ENCODE measurements around the gene C10orf143.
"Not testable (repeated sequence)": the region's sequence is repeated elsewhere in the genome, so short reads cannot be mapped to it uniquely, and the experiment has no call there.

The C10orf143 gene

DNA sequence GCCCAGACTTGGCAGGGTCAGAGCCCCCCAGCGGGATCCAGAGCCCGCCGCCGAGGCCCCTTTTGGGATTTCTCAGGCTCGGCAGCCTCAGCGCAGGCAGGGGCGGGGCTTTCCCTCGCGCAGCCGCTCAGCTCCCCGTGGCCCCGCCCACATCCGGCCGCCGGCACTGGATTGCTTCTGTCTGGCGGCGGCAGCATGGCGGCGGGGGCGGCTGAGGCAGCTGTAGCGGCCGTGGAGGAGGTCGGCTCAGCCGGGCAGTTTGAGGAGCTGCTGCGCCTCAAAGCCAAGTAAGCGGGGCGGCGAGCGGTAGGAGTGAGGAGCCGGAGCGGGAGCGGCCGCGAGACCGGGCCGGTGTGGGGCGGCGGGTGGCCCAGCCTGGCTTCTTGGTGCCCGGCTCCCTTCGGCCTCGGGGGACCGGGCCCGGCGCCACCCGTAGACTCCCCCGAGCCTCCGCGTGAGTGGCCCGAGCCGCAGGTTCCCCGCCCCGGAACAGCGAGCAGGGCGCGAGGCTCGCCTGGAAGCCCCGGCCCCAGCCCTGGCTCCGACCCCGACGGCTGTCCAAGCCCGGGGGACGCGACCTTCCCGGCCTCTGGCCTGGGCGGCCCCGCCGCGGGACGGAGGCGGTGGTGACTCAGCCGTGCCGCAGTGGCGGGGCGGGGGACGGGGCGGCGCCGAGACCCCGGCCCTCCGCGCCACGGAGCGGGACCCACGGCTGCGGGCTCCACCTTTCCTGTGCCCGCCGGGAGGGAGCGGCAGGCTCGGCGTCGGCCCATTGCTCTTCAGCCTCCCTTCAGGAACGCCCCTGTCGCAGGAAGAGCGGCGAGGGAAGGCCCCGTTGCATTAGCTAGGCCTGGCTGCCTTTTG, 25.8 kb upstream of the C10orf143 start, which contains the start of gene GLRX3:
Gene GLRX3, plus strand, starts transcription at position 166 of the 864 bp plus-strand sequence. Its CDS starts 30 bp downstream, at position 196.
- Histone ChIP-seq H3K4me3 (ENCODE audit: low read length) (peak within 1 kb of the TSS; percentile 91), H3K4me1 (ENCODE audit: control insufficient read depth, insufficient read depth, low read length) (peaks cover 35% of the 10 kb centered on the region), H3K9me3 (ENCODE audit: control insufficient read depth, low read length) (no peaks in the 10 kb centered on the region), H3K36me3 (ENCODE audit: control insufficient read depth, insufficient read depth, low read length, severe bottlenecking) (no peaks in the 10 kb centered on the region), H3K27me3 (replicated peaks; ENCODE audit: control insufficient read depth, insufficient read depth, low read length) (no peaks in the 10 kb centered on the region), H3K9ac (ENCODE audit: low read length) (peak within 1 kb of the TSS; percentile 97)
- DNase-seq (ENCODE audit: low read depth) = peak; percentile 96

DNA sequence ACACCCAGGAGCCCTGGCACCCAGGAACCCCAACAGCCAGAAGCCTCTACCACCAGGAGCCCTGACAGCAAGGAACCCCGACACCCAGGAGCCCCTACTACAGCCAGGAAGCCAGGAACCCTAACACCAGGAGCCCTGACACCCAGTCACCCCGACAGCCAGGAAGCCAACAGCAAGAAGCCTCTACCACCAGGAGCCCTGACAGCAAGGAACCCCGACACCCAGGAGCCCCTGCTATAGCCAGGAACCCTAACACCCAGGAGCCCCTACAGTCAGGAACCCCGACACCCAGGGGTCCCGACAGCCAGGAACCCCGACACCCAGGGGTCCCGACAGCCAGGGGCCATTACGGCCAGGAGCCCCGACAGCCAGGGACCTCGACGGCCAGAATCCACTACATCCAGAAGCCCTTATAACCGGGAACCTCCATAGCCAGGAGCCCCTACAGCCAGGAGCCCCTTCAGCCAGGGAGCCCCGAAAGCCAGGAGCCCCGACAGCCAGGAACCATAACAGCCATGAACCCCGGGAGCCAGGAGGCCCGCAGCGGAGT, 25.1 kb upstream of the C10orf143 start:
- Histone ChIP-seq H3K9me3 (ENCODE audit: control insufficient read depth, low read length) (no peaks in the 10 kb centered on the region), H3K4me1 (ENCODE audit: control insufficient read depth, insufficient read depth, low read length) (peaks cover 32% of the 10 kb centered on the region), H3K9ac (ENCODE audit: low read length) (peak overlapping the region; percentile 97), H3K36me3 (ENCODE audit: control insufficient read depth, insufficient read depth, low read length, severe bottlenecking) (no peaks in the 10 kb centered on the region), H3K4me3 (ENCODE audit: low read length) (peak overlapping the region; percentile 91), H3K27me3 (replicated peaks; ENCODE audit: control insufficient read depth, insufficient read depth, low read length) (no peaks in the 10 kb centered on the region)
- DNase-seq (ENCODE audit: low read depth) = no peak

DNA sequence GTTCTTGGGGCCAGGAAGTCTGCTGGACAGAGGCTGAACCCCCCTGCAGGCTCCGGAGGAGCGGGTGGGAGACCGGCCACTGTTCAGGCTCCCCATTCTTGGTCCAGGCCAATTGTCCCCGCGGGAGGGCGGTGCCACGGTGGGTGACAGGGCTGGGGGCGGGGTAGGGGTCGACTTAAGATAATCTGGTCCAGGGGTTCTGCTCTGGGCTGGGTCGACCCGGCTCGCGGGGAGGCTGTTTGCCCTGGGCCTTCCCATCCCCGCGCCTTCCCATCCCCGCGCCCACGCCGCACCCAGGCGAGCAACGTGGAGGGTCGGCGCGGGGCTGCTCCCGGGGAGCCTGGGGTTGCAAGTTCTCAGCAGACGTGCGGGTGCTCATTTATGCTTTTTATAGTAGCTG, 18.3 kb upstream of the C10orf143 start:
- Histone ChIP-seq H3K4me1 (ENCODE audit: control insufficient read depth, insufficient read depth, low read length) (peaks cover 6% of the 10 kb centered on the region), H3K4me3 (ENCODE audit: low read length) (no peak overlapping the region), H3K27me3 (replicated peaks; ENCODE audit: control insufficient read depth, insufficient read depth, low read length) (no peaks in the 10 kb centered on the region), H3K9me3 (ENCODE audit: control insufficient read depth, low read length) (no peaks in the 10 kb centered on the region), H3K9ac (ENCODE audit: low read length) (no peak overlapping the region), H3K36me3 (ENCODE audit: control insufficient read depth, insufficient read depth, low read length, severe bottlenecking) (no peaks in the 10 kb centered on the region)
- DNase-seq (ENCODE audit: low read depth) = no peak

DNA sequence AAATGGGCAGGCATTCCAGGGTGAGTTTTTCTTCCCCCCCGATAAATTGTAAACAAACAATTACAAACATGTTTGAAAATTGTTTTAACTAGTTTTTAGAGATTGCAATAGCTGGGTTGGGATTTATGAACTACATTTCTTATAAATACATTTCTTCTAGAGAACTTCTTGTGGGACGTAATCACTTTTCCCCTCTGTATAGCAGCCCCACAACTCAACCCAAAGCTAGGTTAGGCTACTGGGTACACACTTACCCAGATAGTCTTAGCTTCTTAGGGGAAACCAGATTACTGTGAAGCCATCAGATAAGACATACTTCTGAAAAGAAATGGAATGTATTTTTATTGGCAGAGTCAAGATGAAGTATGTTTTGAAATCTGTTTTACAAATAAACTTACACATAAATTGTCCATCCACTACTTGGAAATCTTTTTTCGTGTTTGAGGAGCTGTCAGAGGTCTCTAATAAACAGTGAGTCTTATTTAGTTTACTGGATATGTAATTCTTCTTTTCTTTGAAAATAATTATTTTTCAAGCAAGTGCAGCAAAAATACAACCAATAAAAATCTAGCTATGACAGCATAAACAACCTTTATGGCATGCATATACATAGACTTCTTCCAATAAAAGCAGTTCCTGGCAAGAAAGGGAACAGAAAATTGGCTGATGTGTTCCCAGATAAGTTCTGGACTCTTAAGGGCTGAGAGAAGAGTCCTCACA, 17.6 kb upstream of the C10orf143 start:
- Histone ChIP-seq H3K4me3 (ENCODE audit: low read length) (no peak overlapping the region), H3K9ac (ENCODE audit: low read length) (no peak overlapping the region), H3K4me1 (ENCODE audit: control insufficient read depth, insufficient read depth, low read length) (peaks cover 6% of the 10 kb centered on the region), H3K27me3 (replicated peaks; ENCODE audit: control insufficient read depth, insufficient read depth, low read length) (no peaks in the 10 kb centered on the region), H3K9me3 (ENCODE audit: control insufficient read depth, low read length) (no peaks in the 10 kb centered on the region), H3K36me3 (ENCODE audit: control insufficient read depth, insufficient read depth, low read length, severe bottlenecking) (no peaks in the 10 kb centered on the region)
- DNase-seq (ENCODE audit: low read depth) = peak; percentile 58

GRCh38 chr10:130127364-130128061, 16.9 kb upstream of the C10orf143 start:
- Histone ChIP-seq H3K4me3 (ENCODE audit: low read length) (no peak overlapping the region), H3K9ac (ENCODE audit: low read length) (no peak overlapping the region), H3K9me3 (ENCODE audit: control insufficient read depth, low read length) (no peaks in the 10 kb centered on the region), H3K27me3 (replicated peaks; ENCODE audit: control insufficient read depth, insufficient read depth, low read length) (no peaks in the 10 kb centered on the region), H3K36me3 (ENCODE audit: control insufficient read depth, insufficient read depth, low read length, severe bottlenecking) (no peaks in the 10 kb centered on the region), H3K4me1 (ENCODE audit: control insufficient read depth, insufficient read depth, low read length) (peaks cover 6% of the 10 kb centered on the region)
- peak; percentile 90 for DNase-seq (ENCODE audit: low read depth)

GRCh38 chr10:130121486-130122079, 11.0 kb upstream of the C10orf143 start:
- Histone ChIP-seq H3K4me1 (ENCODE audit: control insufficient read depth, insufficient read depth, low read length) (no peaks in the 10 kb centered on the region), H3K27me3 (replicated peaks; ENCODE audit: control insufficient read depth, insufficient read depth, low read length) (no peaks in the 10 kb centered on the region), H3K36me3 (ENCODE audit: control insufficient read depth, insufficient read depth, low read length, severe bottlenecking) (no peaks in the 10 kb centered on the region), H3K4me3 (ENCODE audit: low read length) (no peak overlapping the region), H3K9ac (ENCODE audit: low read length) (no peak overlapping the region), H3K9me3 (ENCODE audit: control insufficient read depth, low read length) (no peaks in the 10 kb centered on the region)
- no peak for DNase-seq (ENCODE audit: low read depth)

GRCh38 chr10:130117535-130117934, 6.9 kb upstream of the C10orf143 start:
- H3K27me3 ChIP-seq (replicated peaks; ENCODE audit: control insufficient read depth, insufficient read depth, low read length); H3K4me3 ChIP-seq (ENCODE audit: low read length); H3K4me1 ChIP-seq (ENCODE audit: control insufficient read depth, insufficient read depth, low read length); H3K9me3 ChIP-seq (ENCODE audit: control insufficient read depth, low read length); H3K9ac ChIP-seq (ENCODE audit: low read length); DNase-seq (ENCODE audit: low read depth); H3K36me3 ChIP-seq (ENCODE audit: control insufficient read depth, insufficient read depth, low read length, severe bottlenecking): not testable (repeated sequence)

DNA sequence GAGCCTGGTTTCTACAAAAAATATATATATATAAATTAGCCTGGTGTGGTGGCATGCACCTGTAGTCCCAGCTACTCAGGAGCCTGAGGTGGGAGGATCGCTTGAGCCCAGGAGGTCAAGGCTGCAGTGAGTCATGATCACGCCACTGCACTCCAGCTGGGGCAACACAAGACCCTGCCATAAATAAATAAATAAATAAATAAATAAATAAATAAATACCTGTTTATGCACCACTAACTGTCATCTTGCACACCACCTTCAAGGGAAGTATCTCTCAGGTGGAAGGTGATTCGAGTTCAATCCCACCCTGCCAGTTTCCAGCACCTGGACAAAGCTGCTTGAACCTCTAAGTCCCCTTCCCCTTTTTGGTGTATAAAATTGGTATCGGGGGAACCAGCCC, 6.3 kb upstream of the C10orf143 start:
- not testable (repeated sequence) for H3K9me3 ChIP-seq (ENCODE audit: control insufficient read depth, low read length)

GRCh38 chr10:130112821-130113220, 2.2 kb upstream of the C10orf143 start:
- Histone ChIP-seq H3K9me3 (ENCODE audit: control insufficient read depth, low read length) (no peaks in the 10 kb centered on the region), H3K27me3 (replicated peaks; ENCODE audit: control insufficient read depth, insufficient read depth, low read length) (no peaks in the 10 kb centered on the region), H3K4me1 (ENCODE audit: control insufficient read depth, insufficient read depth, low read length) (peaks cover 14% of the 10 kb centered on the region), H3K9ac (ENCODE audit: low read length) (no peak overlapping the region), H3K4me3 (ENCODE audit: low read length) (no peak overlapping the region), H3K36me3 (ENCODE audit: control insufficient read depth, insufficient read depth, low read length, severe bottlenecking) (no peaks in the 10 kb centered on the region)
- DNase-seq (ENCODE audit: low read depth) = no peak

More for the DNA sequence above, 6.3 kb upstream of the C10orf143 start:
- H3K27me3 ChIP-seq (replicated peaks; ENCODE audit: control insufficient read depth, insufficient read depth, low read length); H3K4me1 ChIP-seq (ENCODE audit: control insufficient read depth, insufficient read depth, low read length); DNase-seq (ENCODE audit: low read depth); H3K36me3 ChIP-seq (ENCODE audit: control insufficient read depth, insufficient read depth, low read length, severe bottlenecking); H3K9ac ChIP-seq (ENCODE audit: low read length); H3K4me3 ChIP-seq (ENCODE audit: low read length): not testable (repeated sequence)

- H3K4me3 ChIP-seq (ENCODE audit: low read length) = peak overlapping the region; percentile 93
- DNase-seq (ENCODE audit: low read depth) = no peak
- peaks cover 14% of the 10 kb centered on the region for H3K4me1 ChIP-seq (ENCODE audit: control insufficient read depth, insufficient read depth, low read length)
- no peaks in the 10 kb centered on the region for H3K9me3 ChIP-seq (ENCODE audit: control insufficient read depth, low read length)
- H3K9ac ChIP-seq (ENCODE audit: low read length) = peak overlapping the region; percentile 94
- no peaks in the 10 kb centered on the region for H3K36me3 ChIP-seq (ENCODE audit: control insufficient read depth, insufficient read depth, low read length, severe bottlenecking)
- no peaks in the 10 kb centered on the region for H3K27me3 ChIP-seq (replicated peaks; ENCODE audit: control insufficient read depth, insufficient read depth, low read length)
These were observed 1.2 kb upstream of the C10orf143 start for GRCh38 chr10:130111852-130112180.

All from adipocyte (in vitro differentiated cells).